Osteocyte (in vitro differentiated cells): ENCODE measurements around the gene SORT1. TPM values are rescaled to one million over a fixed set of nuclear protein-coding genes. Genes with fewer than 3 reads are reported as not detected.
"Not testable (repeated sequence)": the region's sequence is repeated elsewhere in the genome, so short reads cannot be mapped to it uniquely, and the experiment has no call there.

Source experiments
- DNase-seq: peaks from one replicate; pipeline ENCODE4 v3.0.0; 2021; ENCODE audit warnings: mixed read lengths; ENCODE audit not compliant: unreplicated experiment; ENCODE audit errors: extremely low spot score
- H3K27ac Mint-ChIP-seq: one replicate; pipeline ENCODE4 v1.8.0; 2021; ENCODE audit warnings: mild to moderate bottlenecking, mixed read lengths; ENCODE audit not compliant: unreplicated experiment
- H3K27me3 Mint-ChIP-seq: one replicate; pipeline ENCODE4 v1.8.0; 2021; ENCODE audit warnings: mixed read lengths; ENCODE audit not compliant: unreplicated experiment
- H3K36me3 Mint-ChIP-seq: one replicate; pipeline ENCODE4 v1.8.0; 2021; ENCODE audit warnings: mixed read lengths; ENCODE audit not compliant: unreplicated experiment
- H3K4me1 Mint-ChIP-seq: one replicate; pipeline ENCODE4 v1.8.0; 2021; ENCODE audit warnings: mixed read lengths; ENCODE audit not compliant: unreplicated experiment
- H3K4me3 Mint-ChIP-seq: one replicate; pipeline ENCODE4 v1.8.0; 2021; ENCODE audit warnings: mild to moderate bottlenecking, moderate library complexity, mixed read lengths; ENCODE audit not compliant: unreplicated experiment
- H3K9me3 Mint-ChIP-seq: one replicate; pipeline ENCODE4 v1.8.0; 2021; ENCODE audit warnings: mixed read lengths; ENCODE audit not compliant: unreplicated experiment
- CTCF ChIP-seq: fragments of 200-600 bp; sonication (generic); IDR thresholded peaks from 2 replicates; pipeline ENCODE4 v1.5.0; 2021; ENCODE audit warnings: antibody characterized with exemption, mild to moderate bottlenecking, moderate library complexity
- total RNA-seq: library from RNA; stranded (reverse); gene quantifications from 2 replicates; pipeline ENCODE4 v1.2.1, GENCODE V29; 2021

SORT1 gene
- total RNA-seq, 1 donor from 2014 or later = 71.4 TPM

DNA sequence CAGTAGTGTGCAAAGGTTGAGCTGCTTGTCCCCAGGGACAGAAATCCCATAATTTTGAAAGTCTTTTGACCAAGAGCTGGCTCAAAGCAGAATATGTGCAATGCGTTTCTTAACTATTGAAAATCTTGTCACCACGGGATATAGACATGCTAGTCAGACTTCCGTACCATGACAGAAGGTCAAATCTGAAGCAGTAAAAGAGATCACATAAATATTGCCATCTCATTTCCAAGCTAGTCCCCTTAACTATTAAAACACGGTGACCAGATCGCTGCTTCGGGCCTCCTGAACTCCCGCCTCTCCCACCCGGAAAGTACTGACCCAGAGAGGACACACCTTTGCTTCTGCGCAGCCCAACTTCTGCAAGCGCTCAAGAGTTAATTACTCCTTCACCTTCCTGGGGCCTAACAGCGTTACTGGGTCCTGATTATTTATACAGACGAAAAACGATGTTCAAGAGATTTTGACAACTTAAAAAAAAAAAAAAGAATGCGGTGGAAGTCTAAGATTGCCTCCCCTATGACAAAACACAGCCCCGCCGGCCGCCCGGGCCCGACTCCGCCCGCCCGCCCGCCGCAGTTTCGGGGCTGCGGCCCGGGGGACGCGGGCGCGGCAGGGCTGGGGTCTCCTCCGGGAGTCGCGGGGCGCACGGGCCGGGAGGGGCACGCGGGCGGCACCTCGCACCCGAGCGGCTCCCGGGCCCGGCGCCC is 692 bp downstream of the SORT1 start:
- peak overlapping the region; percentile 92 for H3K4me3 Mint-ChIP-seq
- no peak for TF ChIP-seq CTCF
- H3K27ac Mint-ChIP-seq = peak overlapping the region; percentile 84
- H3K36me3 Mint-ChIP-seq = peaks cover 2% of the 10 kb centered on the region
- no peaks in the 10 kb centered on the region for H3K27me3 Mint-ChIP-seq
- no peak for DNase-seq
- H3K4me1 Mint-ChIP-seq = peaks cover 63% of the 10 kb centered on the region
- H3K9me3 Mint-ChIP-seq = no peaks in the 10 kb centered on the region

DNA sequence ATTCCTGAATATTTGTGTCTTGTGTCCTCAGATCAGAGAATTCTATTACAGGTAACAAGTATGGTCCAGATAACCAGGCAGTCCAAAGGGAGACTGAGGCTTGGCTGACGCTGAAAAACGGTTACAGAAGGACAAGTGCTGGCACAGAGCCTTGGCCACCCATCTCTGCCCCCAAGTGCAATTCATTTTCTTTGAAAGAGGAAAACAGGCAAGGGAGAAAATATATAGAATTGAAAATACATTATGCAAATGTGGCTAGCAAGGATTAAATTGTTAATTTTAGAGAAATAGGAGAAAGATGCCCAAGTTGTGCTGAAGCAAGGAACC is 1.2 kb downstream of the SORT1 start:
- no peak for TF ChIP-seq CTCF
- no peaks in the 10 kb centered on the region for H3K36me3 Mint-ChIP-seq
- peaks cover 68% of the 10 kb centered on the region for H3K4me1 Mint-ChIP-seq
- no peak for DNase-seq
- H3K27me3 Mint-ChIP-seq = no peaks in the 10 kb centered on the region
- no peaks in the 10 kb centered on the region for H3K9me3 Mint-ChIP-seq
- H3K27ac Mint-ChIP-seq = peak overlapping the region; percentile 84
- peak overlapping the region; percentile 92 for H3K4me3 Mint-ChIP-seq

- no peaks in the 10 kb centered on the region for H3K27me3 Mint-ChIP-seq
- H3K9me3 Mint-ChIP-seq = no peaks in the 10 kb centered on the region
- no peak for DNase-seq
- peaks cover 74% of the 10 kb centered on the region for H3K4me1 Mint-ChIP-seq
- TF ChIP-seq CTCF = no peak
- peak overlapping the region; percentile 92 for H3K4me3 Mint-ChIP-seq
- no peaks in the 10 kb centered on the region for H3K36me3 Mint-ChIP-seq
- peak overlapping the region; percentile 84 for H3K27ac Mint-ChIP-seq
These were observed 1.9 kb downstream of the SORT1 start for GRCh38 chr1:109395602-109396512.

DNA sequence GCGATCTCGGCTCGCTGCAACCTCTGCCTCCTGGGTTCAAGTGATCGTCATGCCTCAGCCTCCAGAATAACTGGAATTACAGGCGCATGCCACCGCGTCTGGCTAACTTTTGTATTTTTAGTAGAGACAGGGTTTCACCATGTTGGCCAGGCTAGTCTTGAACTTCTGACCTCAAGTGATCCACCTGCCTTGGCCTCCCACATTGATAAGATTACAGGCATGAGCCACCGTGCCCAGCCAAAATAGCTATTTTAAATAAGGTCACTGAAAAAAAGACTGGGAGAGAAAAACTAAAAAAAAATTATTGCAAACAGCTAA is 2.5 kb downstream of the SORT1 start:
- not testable (repeated sequence) for H3K27me3 Mint-ChIP-seq, DNase-seq, H3K9me3 Mint-ChIP-seq, H3K36me3 Mint-ChIP-seq, H3K4me3 Mint-ChIP-seq
- Mint-ChIP-seq H3K27ac (peak overlapping the region; percentile 84), H3K4me1 (peaks cover 79% of the 10 kb centered on the region)

GRCh38 chr1:109394591-109395281 is 3.0 kb downstream of the SORT1 start:
- Mint-ChIP-seq H3K4me3 (peak overlapping the region; percentile 29), H3K9me3 (no peaks in the 10 kb centered on the region), H3K4me1 (peaks cover 84% of the 10 kb centered on the region), H3K27me3 (no peaks in the 10 kb centered on the region), H3K27ac (peak overlapping the region; percentile 84), H3K36me3 (no peaks in the 10 kb centered on the region)
- DNase-seq = no peak
- TF ChIP-seq CTCF = no peak
